CD4-positive, alpha-beta T cell treated with Interleukin-15 for 4 hours (primary cell): ENCODE results near the gene PIK3CD.

Source experiments
- DNase-seq: peaks from one replicate; pipeline ENCODE4 v3.0.0-alpha.2; 2020; ENCODE audit warnings: low spot score

PIK3CD gene

GRCh38 chr1:9651565-9652378, at the start of gene PIK3CD:
Gene PIK3CD (plus strand): TSS chr1:9651731. CDS start chr1:9710456, 58,725 bp downstream.
- peak; percentile 35 for DNase-seq

GRCh38 chr1:9601942-9602793, 49.4 kb upstream of the PIK3CD start:
- DNase-seq = no peak

GRCh38 chr1:9602794-9603167, 48.8 kb upstream of the PIK3CD start:
- DNase-seq = no peak

- no peak for DNase-seq
Measured at GRCh38 chr1:9603307-9603706, 48.2 kb upstream of the PIK3CD start.

- no peak for DNase-seq
Measured at GRCh38 chr1:9603766-9604753, 47.5 kb upstream of the PIK3CD start.

- no peak for DNase-seq
Measured at GRCh38 chr1:9604836-9605235, 46.7 kb upstream of the PIK3CD start.

- no peak for DNase-seq
Measured at GRCh38 chr1:9605946-9606455, 45.5 kb upstream of the PIK3CD start.

GRCh38 chr1:9606458-9606857, 45.1 kb upstream of the PIK3CD start:
- no peak for DNase-seq

- DNase-seq = no peak
Measured at GRCh38 chr1:9606948-9607347, 44.6 kb upstream of the PIK3CD start.

GRCh38 chr1:9607352-9607751, 44.2 kb upstream of the PIK3CD start:
- DNase-seq = no peak

- DNase-seq = no peak
Measured at GRCh38 chr1:9609998-9610397, 41.5 kb upstream of the PIK3CD start.

- DNase-seq = no peak
Measured at GRCh38 chr1:9610548-9610947, 41.0 kb upstream of the PIK3CD start.

- DNase-seq = no peak
Measured at GRCh38 chr1:9611716-9612115, 39.8 kb upstream of the PIK3CD start.

- DNase-seq = no peak
Measured at GRCh38 chr1:9612162-9612845, 39.2 kb upstream of the PIK3CD start.

GRCh38 chr1:9612871-9613624, 38.5 kb upstream of the PIK3CD start:
- no peak for DNase-seq

GRCh38 chr1:9613625-9614299, 37.8 kb upstream of the PIK3CD start:
- DNase-seq = no peak

- DNase-seq = peak; percentile 53
Measured at GRCh38 chr1:9615316-9616063, 36.0 kb upstream of the PIK3CD start.

- DNase-seq = no peak
Measured at GRCh38 chr1:9618909-9619679, 32.4 kb upstream of the PIK3CD start.
